Stimulated activated CD4-positive, alpha-beta T cell treated with anti-CD3 and anti-CD28 coated beads, Interleukin-12 subunit alpha, Interleukin-12 subunit beta, amount 100 ng/mL, for 48 hours (primary cell): ENCODE data around the gene RDH5.

Experiments
- DNase-seq, 3 donors: peaks; one replicate each; pipeline ENCODE4 v3.0.0-alpha.2; 2020; ENCODE audit warnings: low read depth in 2 of 3, low spot score in 1 of 3

Gene RDH5

DNA sequence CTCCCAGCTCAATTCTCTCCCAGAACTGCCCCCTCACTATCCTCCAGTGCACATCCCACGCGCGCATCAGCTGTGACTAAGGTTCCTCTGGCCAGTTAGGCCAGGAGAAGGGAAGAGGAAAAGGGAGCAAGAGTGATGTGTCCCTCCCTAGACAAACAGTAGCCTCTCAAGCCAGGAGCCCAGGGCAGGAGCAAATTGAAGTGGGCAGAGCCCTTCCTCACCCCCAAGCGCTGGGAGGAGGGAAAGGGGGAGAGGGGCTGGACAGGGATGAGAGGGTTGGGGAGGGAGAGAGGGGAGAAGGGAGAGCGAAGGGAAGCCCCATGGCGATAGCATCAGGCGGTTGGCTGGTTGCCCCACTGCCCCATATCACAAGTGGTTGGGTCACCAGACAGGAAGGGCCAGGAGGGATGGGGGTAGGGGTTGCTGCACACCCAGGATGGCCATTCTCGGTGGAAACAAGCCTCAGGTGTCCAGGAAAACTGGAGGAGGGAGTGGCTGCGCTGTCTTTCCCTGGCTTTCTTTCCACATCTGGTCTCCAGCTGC, 7.5 kb downstream of the RDH5 start:
- DNase-seq, result no peak

- no peak for DNase-seq
These were observed 8.2 kb downstream of the RDH5 start for GRCh38 chr12:55728186-55728938.

GRCh38 chr12:55728939-55729818, 9.0 kb downstream of the RDH5 start, which contains the start of gene CD63:
CD63 (minus strand) TSS chr12:55729009; CDS start chr12:55728341, 668 bp downstream.
- peak in 2 of 3 donors; percentile 62 to 71 for DNase-seq

DNA sequence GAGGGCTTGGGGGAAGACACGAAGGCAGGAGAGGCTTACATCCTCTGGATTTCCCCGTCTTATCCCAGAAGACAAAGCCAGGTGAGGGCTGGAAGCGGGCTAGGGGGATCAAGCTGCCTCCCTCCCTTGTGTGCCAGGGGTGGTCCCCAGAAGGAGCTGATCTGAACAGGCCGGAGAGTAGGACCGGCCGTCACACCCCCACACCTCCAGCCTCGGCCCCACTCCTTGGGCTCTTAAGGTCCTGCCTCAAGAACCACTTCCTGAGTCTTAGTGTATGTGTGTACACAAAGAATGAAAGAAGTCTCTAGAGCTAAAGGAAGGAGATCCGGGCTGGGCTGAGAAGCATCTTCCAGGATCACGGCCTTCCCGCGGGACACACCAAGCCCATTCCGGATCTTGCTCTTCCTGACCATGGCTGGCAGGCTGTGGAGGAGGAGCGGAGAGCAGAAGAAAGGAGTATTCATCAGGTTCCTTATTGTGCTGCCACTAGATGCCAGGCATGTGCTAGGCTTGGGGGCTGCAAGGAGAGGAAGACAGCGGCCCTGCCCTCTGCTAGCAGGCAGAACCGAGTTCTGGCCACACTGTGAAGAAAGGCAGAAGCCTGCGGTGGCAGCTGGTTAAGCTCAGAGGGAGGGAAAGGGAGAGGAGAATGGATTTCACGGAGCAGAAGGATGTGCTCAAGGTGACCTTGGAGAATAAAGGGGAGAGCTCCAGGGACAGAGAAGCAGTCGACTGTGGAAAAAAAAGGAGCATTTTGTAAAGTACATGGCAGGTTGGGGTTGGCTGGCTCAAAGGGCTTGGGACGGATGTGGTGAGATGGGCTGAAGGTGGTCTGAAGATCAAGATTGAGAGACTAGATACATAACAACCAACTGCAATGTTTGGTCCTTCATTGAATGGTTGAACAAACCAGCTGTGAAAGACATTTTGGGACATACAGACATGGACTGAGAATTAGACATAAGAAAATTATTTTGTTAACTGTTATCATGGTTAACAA, 9.9 kb downstream of the RDH5 start:
- DNase-seq, result no peak

DNA sequence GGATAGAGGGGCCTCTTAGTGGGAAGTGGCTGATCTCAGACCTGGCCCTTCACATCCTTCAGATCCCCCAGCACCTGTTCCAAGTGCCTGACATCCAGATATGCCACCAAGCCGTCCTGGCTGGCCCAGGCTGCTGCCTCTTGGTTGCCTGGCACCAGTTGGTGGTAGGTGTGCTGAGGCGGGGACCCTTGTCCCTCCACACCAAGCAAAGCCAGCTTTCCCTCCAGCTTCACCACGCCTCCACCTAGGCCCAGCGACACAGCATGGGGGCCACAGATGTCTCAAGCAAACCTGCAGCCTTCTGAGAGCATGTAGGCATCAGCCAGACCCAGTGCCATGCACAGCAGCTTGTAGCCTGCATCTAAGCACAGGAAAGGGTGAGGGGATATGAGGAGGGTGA, 12.1 kb downstream of the RDH5 start:
- DNase-seq, result no peak

DNA sequence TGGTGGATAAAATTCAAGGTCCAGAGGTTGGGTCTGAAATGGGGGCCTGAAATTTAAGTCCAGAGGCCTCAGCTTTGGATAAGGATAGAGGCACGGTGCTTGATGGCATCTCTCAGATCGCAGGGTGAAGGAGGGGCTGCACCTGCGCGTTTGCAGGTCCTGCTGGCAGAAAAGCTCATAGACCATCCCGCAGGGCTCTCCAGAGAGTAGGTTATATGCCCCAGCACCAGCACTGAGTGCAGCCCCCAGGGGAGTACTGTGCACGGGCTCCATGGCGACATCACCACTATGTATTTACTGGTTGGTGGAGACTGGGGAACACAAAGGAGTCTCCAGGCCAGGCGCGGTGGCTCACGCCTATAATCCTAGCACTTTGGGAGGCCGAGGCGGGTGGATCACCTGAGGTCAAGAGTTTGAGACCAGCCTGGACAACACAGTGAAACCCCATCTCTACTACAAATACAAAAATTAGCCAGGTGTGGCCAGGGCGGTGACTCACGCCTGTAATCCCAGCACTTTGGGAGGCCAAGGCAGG, 12.9 kb downstream of the RDH5 start:
- DNase-seq, result no peak

DNA sequence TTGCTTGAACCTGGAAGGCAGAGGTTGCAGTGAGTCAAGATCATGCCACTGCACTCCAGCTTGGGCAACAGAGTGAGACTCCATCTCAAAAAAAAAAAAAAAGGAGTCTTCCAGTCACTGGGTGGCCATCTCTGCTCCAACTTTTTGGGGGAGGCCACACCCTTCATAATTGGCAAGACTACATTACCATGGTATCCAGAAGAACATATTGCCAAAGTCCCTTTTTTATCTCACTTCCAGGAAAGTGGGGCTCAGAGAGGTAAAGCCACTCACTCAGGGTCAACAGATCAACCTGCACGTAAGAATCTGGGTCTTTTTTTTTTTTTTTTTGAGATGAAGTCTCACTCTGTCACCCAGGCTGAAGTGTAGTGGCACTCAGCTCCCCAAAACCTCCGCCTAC, 13.7 kb downstream of the RDH5 start:
- DNase-seq, result no peak

DNA sequence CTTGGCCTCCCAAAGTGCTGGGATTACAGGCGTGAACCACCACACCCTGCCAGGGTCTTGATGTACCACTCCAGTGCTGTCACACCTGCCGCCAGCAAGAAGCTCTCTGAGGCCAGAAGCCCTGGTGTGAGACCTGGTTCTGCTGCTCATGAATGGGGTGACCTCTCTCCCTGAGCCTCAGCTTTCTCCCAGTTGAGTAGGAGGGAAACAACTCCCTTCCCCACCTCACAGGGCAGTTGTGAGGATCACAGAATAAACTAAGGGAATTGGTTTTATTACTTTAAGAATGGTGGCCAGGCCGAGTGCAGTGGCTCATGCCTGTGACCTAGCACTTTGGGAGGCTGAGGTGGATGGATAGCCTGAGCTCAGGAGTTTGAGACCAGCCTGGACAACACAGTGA, 14.4 kb downstream of the RDH5 start:
- no peak for DNase-seq

DNA sequence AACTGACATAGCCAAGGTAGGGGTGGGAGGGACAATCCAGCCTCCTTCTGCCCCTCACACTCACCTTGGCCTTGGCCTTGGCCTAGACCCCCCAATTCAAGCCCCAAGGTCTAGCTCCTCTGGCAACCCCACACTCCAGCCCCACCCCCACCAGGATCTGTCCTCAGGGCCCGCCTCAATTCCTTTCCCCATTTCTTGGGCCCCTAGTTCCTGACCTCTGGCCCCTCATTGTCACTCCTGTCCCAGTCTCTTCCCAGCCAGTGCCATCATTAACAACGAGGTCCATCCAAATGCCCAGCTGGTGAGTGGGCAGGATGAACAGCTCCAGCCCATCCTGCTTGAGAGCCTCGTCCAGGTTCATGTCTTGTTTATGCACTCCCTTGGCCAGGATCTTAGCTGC, 15.9 kb downstream of the RDH5 start:
- no peak for DNase-seq

- DNase-seq, result peak in 1 of 3 donors; percentile 62
These were observed 16.8 kb downstream of the RDH5 start for GRCh38 chr12:55736780-55737580.

GRCh38 chr12:55737581-55738122, 17.5 kb downstream of the RDH5 start:
- DNase-seq, result no peak

DNA sequence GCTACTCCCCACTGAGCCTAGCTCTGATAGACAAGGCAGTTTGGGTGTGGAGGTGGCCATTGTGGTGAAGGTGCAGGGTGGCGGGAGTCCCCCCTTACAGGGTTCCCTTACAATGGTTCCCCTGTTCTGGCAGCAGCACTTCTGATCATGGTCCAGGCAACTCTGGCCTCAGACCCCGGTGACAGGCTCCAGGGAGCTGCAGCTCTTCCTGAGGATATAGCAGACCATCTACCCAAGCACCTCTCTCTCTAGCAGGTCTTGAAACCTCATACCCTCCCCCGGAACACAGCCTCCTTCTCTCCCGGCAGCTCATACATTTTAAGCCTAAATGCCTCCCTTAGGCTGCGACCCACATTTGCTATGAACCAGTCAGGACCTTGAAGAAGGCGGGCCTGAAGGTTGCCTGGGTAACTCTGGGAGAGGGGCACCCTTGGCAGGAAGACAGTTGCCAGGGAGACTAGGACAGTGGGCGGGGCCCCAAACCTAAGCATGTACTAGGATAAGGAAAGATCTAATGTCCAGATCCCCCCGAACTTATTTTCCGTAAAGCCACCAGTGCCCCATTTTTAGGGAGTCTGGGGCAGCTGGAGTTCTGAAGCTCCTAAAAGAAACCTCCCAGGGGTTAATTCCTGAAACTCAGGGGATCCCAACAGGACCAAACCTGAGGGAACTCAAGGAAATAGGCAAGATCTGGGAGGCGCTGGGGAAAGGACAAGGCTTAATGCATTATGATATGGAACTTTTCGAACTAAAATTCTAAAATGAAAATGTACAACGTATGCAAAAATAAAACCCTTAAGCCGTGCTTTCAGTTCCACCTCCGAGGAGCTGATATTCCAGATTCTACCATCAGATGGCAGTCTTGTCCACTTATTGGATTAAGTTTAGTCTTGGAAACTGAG, 18.2 kb downstream of the RDH5 start:
- peak; percentile 69 to 99 (median 69) for DNase-seq

GRCh38 chr12:55739025-55739378, 18.8 kb downstream of the RDH5 start:
- no peak for DNase-seq

- DNase-seq, result no peak
These were observed 21.9 kb downstream of the RDH5 start for GRCh38 chr12:55741931-55742680.

- peak; percentile 48 to 71 (median 54) for DNase-seq
These were observed 22.7 kb downstream of the RDH5 start, which contains the start of gene GDF11 for GRCh38 chr12:55742719-55743405. GDF11 (plus strand) TSS chr12:55743122; CDS start chr12:55743317, 195 bp downstream.

GRCh38 chr12:55743406-55744339, 23.5 kb downstream of the RDH5 start:
- DNase-seq, result peak in 2 of 3 donors; percentile 37 to 44
